AG04450 (cell line): ENCODE measurements around the gene ABCC3. TPM values are rescaled to one million over a fixed set of nuclear protein-coding genes. Genes with fewer than 3 reads are reported as not detected.

Source experiments
- CTCF ChIA-PET: fragments of 300-600, 350-600 bp; formaldehyde crosslinking; extraction: SDS; loops from one replicate; lab custom pipeline; 2022; ENCODE audit warnings: antibody characterized with exemption, inconsistent platforms; lab: Charles Lee
- POLR2A ChIA-PET: fragments of 350-600 bp; formaldehyde crosslinking; extraction: SDS; loops from one replicate; lab custom pipeline; 2021; ENCODE audit warnings: antibody characterized with exemption, inconsistent platforms; lab: Yijun Ruan, JAX
- DNase-seq: peaks from one replicate; pipeline ENCODE4 v3.0.0-alpha.2; 2011; ENCODE audit warnings: low read depth, low spot score
- H3K27ac ChIP-seq: one replicate; pipeline ENCODE4 v1.5.1; 2012; ENCODE audit warnings: low read depth, low read length, control low read depth
- H3K27me3 ChIP-seq: one replicate; pipeline ENCODE4 v1.6.0; 2012; ENCODE audit warnings: low read length; ENCODE audit not compliant: control insufficient read depth, insufficient read depth
- H3K4me3 ChIP-seq: 2 replicates; pipeline ENCODE4 v1.5.1; 2011; ENCODE audit warnings: mild to moderate bottlenecking, low read depth, low read length, control low read depth
- H3K9me3 ChIP-seq: 2 replicates; pipeline ENCODE4 v1.5.1; 2012; ENCODE audit warnings: low read length; ENCODE audit not compliant: control insufficient read depth, insufficient read depth
- CTCF ChIP-seq: IDR thresholded peaks from 2 replicates; pipeline ENCODE4 v1.5.1; 2011; ENCODE audit warnings: low read depth, low read length, control low read depth, inconsistent platforms
- polyA plus RNA-seq: library from polyadenylated mRNA; depleted of rRNA; stranded (reverse); fragments of >200 nt; gene quantifications from 2 replicates; pipeline ENCODE4 v1.2.3, GENCODE V29; 2011

ABCC3 gene
- polyA plus RNA-seq, 1 experiment: 21.7 TPM

GRCh38 chr17:50604513-50604912, 30.2 kb upstream of the ABCC3 start:
- no peak for DNase-seq
- ChIA-PET POLR2A (no interaction called here), CTCF (interaction anchor here (1.4 to 1.8 kb wide), 2 partner anchors 23 to 54 kb away, joined by 5 to 8 read pairs; no protein-coding TSS in a partner anchor)
- no peak overlapping the region for H3K27ac ChIP-seq
- TF ChIP-seq CTCF: no peak
- peaks cover 30% of the 10 kb centered on the region for H3K27me3 ChIP-seq
- no peak overlapping the region for H3K4me3 ChIP-seq
- H3K9me3 ChIP-seq: no peaks in the 10 kb centered on the region; the same call in 1 of the 2 replicates

GRCh38 chr17:50605429-50605828, 29.3 kb upstream of the ABCC3 start:
- Histone ChIP-seq H3K4me3 (no peak overlapping the region), H3K27me3 (peaks cover 27% of the 10 kb centered on the region), H3K27ac (no peak overlapping the region), H3K9me3 (no peaks in the 10 kb centered on the region)
- POLR2A ChIA-PET: no interaction called here
- DNase-seq: no peak
- no peak for TF ChIP-seq CTCF
- CTCF ChIA-PET: interaction anchor here (0.9 to 1.8 kb wide), 3 partner anchors 20 to 55 kb away, joined by 3 to 8 read pairs (median 5); no protein-coding TSS in a partner anchor

- CTCF ChIA-PET: interaction anchor here (1.2 to 1.3 kb wide), 2 partner anchors 18 to 57 kb away, joined by 3 to 4 read pairs; no protein-coding TSS in a partner anchor
These were observed 27.0 kb upstream of the ABCC3 start for GRCh38 chr17:50607522-50608175.

GRCh38 chr17:50608700-50609379, 25.8 kb upstream of the ABCC3 start:
- POLR2A ChIA-PET: no interaction called here
- Histone ChIP-seq H3K27ac (no peak overlapping the region), H3K9me3 (no peaks in the 10 kb centered on the region; the same call in 1 of the 2 replicates), H3K27me3 (peaks cover 15% of the 10 kb centered on the region), H3K4me3 (no peak overlapping the region)
- no peak for TF ChIP-seq CTCF
- CTCF ChIA-PET: interaction anchor here (0.8 kb wide), 1 partner anchor 17 kb away, joined by 3 read pairs; no protein-coding TSS in a partner anchor
- no peak for DNase-seq

More at GRCh38 chr17:50607522-50608175, 27.0 kb upstream of the ABCC3 start:
- no peak for TF ChIP-seq CTCF
- DNase-seq: no peak
- Histone ChIP-seq H3K4me3 (no peak overlapping the region), H3K9me3 (no peaks in the 10 kb centered on the region), H3K27ac (no peak overlapping the region), H3K27me3 (peaks cover 20% of the 10 kb centered on the region)
- POLR2A ChIA-PET: no interaction called here
